Dendritic cell treated with granulocyte-macrophage colony-stimulating factor and Interleukin-4, amounts not matched to agents 40 ng/mL and 50 ng/mL, for 4 days (primary cell): Measurements from ENCODE around the gene DELE1.
"Not testable (repeated sequence)": the region's sequence is repeated elsewhere in the genome, so short reads cannot be mapped to it uniquely, and the experiment has no call there.

ENCODE experiments used
- H3K27ac Mint-ChIP-seq: one replicate; pipeline ENCODE4 v1.8.0; 2022; ENCODE audit warnings: mild to moderate bottlenecking, mixed read lengths
- H3K27me3 Mint-ChIP-seq: one replicate; pipeline ENCODE4 v1.8.0; 2022; ENCODE audit warnings: mild to moderate bottlenecking, mixed read lengths
- H3K36me3 Mint-ChIP-seq: one replicate; pipeline ENCODE4 v1.8.0; 2022; ENCODE audit warnings: low read depth, mixed read lengths
- H3K4me1 Mint-ChIP-seq: one replicate; pipeline ENCODE4 v1.8.0; 2022; ENCODE audit warnings: low read depth, mixed read lengths
- H3K4me3 Mint-ChIP-seq: one replicate; pipeline ENCODE4 v1.8.0; 2022; ENCODE audit warnings: mild to moderate bottlenecking, moderate library complexity, mixed read lengths
- H3K9me3 Mint-ChIP-seq: one replicate; pipeline ENCODE4 v1.8.0; 2022; ENCODE audit warnings: mixed read lengths
- intact Hi-C: fragments of 100-400 bp; cut with micrococcal nuclease; formaldehyde crosslinking; loops from one replicate; pipeline ENCODE4 v1.15.0; 2022

The DELE1 gene

DNA sequence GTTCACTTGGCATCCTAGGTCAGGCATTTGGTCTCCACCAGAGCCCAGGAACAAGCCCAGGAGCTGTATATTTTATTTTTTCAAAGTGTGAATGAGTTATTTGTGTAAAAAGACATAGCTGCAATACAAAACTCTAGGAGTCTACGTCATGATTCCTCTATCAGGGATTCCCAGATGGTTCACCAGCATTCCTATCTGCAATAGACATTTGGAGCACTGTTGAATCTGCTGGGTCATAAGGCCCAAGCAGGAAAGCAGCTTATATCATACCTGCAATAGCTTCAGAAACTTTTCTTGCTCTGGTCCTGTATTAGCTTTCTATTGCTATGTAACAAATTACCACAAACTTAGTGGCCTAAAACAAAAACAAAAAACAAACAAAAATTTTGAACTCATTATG, 16.7 kb upstream of the DELE1 start:
- Mint-ChIP-seq H3K27ac (no peak overlapping the region), H3K27me3 (peaks cover 8% of the 10 kb centered on the region), H3K36me3 (no peaks in the 10 kb centered on the region), H3K9me3 (peaks cover 11% of the 10 kb centered on the region), H3K4me3 (no peak overlapping the region), H3K4me1 (peaks cover 32% of the 10 kb centered on the region)
- intact Hi-C loops = no loop called here

DNA sequence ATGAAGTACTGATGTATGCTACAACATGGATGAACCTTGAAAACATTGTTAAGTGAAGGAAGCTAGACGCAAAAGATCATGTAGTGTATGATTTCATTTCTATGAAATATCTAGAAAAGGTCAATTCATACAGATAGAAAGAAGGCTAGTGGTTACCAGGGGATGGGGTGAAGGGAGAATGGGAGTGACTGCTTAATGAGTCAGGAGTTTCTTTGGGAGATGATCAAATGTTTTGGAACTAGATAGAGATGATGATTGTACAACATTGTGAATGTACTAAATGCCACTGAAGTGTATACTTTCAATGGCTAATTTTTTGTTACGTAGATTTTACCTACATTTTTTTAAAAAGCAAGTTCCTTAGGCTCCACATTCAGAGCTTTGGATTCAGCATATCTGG, 14.9 kb upstream of the DELE1 start:
- no peaks in the 10 kb centered on the region for H3K36me3 Mint-ChIP-seq
- H3K27ac Mint-ChIP-seq = no peak overlapping the region
- H3K4me1 Mint-ChIP-seq = peaks cover 24% of the 10 kb centered on the region
- H3K9me3 Mint-ChIP-seq = peaks cover 11% of the 10 kb centered on the region
- intact Hi-C loops = no loop called here
- H3K27me3 Mint-ChIP-seq = peaks cover 25% of the 10 kb centered on the region
- no peak overlapping the region for H3K4me3 Mint-ChIP-seq

- intact Hi-C loops = no loop called here
- peaks cover 11% of the 10 kb centered on the region for H3K9me3 Mint-ChIP-seq
- H3K4me1 Mint-ChIP-seq = peaks cover 23% of the 10 kb centered on the region
- no peak overlapping the region for H3K4me3 Mint-ChIP-seq
- H3K27me3 Mint-ChIP-seq = peaks cover 25% of the 10 kb centered on the region
- no peaks in the 10 kb centered on the region for H3K36me3 Mint-ChIP-seq
- H3K27ac Mint-ChIP-seq = no peak overlapping the region
These were observed 14.5 kb upstream of the DELE1 start for GRCh38 chr5:141909212-141909611.

DNA sequence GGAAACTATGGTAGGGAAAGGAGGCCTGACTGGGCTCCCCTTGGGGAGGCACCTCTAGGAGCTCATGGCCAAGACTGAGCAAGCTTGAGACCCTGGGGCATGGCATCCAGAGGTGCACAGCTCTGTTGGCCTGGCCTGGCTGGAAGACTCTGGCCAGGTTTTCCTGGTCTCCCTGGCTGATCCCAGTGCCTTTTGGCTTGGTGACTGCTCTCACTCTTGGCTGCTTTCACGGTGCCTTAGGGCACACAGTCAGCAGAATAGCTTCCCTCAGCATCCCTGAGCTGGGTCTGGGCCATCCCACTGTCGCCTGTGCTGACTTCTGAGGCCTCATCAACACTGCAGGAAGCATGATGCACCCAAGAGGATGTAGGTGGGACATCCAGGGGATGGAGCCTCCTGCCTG, 13.4 kb upstream of the DELE1 start:
- intact Hi-C loops = no loop called here
- Mint-ChIP-seq H3K27me3 (peaks cover 29% of the 10 kb centered on the region), H3K36me3 (no peaks in the 10 kb centered on the region), H3K9me3 (peaks cover 11% of the 10 kb centered on the region), H3K27ac (no peak overlapping the region), H3K4me3 (no peak overlapping the region), H3K4me1 (peaks cover 30% of the 10 kb centered on the region)

DNA sequence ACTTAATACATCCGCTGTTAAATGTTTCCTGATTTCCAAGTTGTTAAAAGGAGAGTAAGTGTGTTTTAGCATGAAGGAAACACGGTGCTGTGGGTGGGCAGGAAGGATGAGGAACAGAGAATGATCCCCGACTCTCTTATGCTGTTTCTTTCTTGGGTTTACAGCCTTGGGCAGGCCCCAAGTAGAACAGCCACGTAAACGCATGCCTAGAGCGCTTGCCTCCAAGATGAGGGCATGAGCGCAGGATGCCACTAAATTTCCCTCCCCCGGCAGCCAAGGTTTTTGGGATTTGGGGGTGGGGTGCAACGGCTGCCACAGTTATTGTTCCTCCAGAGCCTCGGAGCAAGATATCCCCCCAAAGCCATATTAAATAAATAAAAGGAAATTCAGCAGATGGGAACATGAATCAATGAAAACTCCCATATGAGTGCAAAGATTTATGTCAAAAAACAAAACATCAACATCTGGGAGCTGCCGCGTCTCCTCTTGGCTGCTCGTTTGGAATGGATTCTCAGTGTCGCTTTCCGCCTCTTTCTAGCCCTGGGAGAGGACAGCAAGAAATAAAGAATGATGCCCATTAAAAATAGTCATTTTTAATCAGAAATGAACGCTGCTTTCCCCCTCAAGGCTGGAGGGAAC, 10.0 kb upstream of the DELE1 start:
- Mint-ChIP-seq H3K9me3 (no peaks in the 10 kb centered on the region), H3K27me3 (peaks cover 36% of the 10 kb centered on the region), H3K36me3 (no peaks in the 10 kb centered on the region), H3K4me1 (peaks cover 46% of the 10 kb centered on the region), H3K27ac (no peak overlapping the region), H3K4me3 (peak overlapping the region; percentile 49)
- intact Hi-C loops = no loop called here

DNA sequence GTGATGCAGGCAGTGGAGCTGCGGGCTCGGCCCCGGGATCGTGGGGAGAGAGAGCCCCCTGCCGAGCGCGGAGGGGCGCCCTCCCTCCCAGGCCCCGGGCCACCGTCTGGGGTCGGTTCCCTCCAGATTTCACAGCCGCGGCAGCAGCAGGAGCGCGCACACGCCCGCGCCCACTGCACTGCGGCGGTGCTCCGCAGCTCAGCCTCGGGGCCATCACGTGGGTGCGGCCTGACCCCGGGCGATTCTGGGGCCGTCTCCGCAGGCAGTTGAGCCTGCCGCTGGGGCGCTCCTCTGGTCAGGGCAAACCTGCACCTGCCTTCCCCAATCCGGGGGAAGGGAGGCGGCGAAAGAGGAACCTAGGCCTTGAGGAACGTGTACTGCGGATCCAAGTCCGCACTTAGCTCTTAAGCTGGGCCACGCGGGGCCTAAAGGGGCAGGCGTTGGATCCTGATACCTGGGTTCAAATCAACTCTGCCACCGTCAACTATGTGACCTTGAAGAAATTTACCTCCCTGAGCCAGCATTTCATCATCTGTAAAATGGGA, 9.4 kb upstream of the DELE1 start:
- no peaks in the 10 kb centered on the region for H3K9me3 Mint-ChIP-seq
- peak overlapping the region; percentile 23 for H3K4me3 Mint-ChIP-seq
- intact Hi-C loops = no loop called here
- peaks cover 51% of the 10 kb centered on the region for H3K4me1 Mint-ChIP-seq
- peaks cover 35% of the 10 kb centered on the region for H3K27me3 Mint-ChIP-seq
- H3K27ac Mint-ChIP-seq = no peak overlapping the region
- no peaks in the 10 kb centered on the region for H3K36me3 Mint-ChIP-seq

GRCh38 chr5:141914797-141915196, 8.9 kb upstream of the DELE1 start:
- Mint-ChIP-seq H3K9me3 (no peaks in the 10 kb centered on the region), H3K27me3 (peaks cover 33% of the 10 kb centered on the region), H3K4me3 (no peak overlapping the region), H3K36me3 (no peaks in the 10 kb centered on the region), H3K4me1 (peaks cover 56% of the 10 kb centered on the region), H3K27ac (peak overlapping the region; percentile 35)
- intact Hi-C loops = no loop called here

GRCh38 chr5:141915881-141916336, 7.8 kb upstream of the DELE1 start:
- Mint-ChIP-seq H3K27me3 (peaks cover 31% of the 10 kb centered on the region), H3K36me3 (no peaks in the 10 kb centered on the region), H3K9me3 (no peaks in the 10 kb centered on the region), H3K27ac (peak overlapping the region; percentile 35), H3K4me1 (peaks cover 61% of the 10 kb centered on the region), H3K4me3 (no peak overlapping the region)
- intact Hi-C loops = no loop called here

DNA sequence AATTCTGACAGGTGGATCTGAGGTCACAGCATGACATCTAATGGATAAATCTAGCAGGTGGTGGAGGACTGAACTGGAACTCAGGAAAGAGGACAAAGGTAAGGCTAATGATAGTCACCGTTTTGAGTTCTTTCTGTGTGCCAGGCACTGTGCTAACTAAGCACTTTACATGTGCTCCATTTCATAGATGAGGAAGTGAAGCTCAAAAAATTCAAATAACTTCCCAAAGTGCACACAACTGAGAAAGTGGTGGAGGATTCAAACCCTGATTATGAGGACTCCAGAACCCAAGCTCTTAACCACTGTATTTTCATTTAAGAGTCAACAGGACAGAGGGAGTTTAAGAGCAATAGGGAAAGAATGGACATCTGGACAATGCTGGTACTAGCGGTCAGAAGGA, 7.1 kb upstream of the DELE1 start:
- H3K27ac Mint-ChIP-seq = peak overlapping the region; percentile 66

DNA sequence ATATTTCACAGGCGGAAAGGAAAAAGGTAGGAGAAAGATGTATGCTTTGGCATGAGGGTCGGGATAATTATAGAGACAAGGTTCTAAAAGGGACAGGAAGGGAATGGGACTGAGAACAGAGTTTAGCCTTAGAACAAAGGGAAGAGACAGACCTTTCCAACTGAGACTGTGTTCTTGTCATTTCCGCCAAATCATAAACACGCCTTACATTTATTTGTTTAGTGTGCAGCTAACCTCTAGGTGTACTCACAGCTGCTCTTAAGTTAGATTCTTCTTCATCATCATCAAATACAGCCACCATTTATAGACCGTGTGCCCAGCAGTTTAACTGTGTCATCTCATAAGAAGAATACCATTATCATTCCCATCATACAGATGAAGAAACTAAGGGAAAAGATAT, 5.9 kb upstream of the DELE1 start:
- Mint-ChIP-seq H3K4me1 (peaks cover 65% of the 10 kb centered on the region), H3K9me3 (no peaks in the 10 kb centered on the region), H3K4me3 (no peak overlapping the region), H3K27me3 (peaks cover 22% of the 10 kb centered on the region), H3K36me3 (no peaks in the 10 kb centered on the region), H3K27ac (no peak overlapping the region)
- intact Hi-C loops = no loop called here

More for the DNA sequence above, 7.1 kb upstream of the DELE1 start:
- intact Hi-C loops = no loop called here
- H3K27me3 Mint-ChIP-seq = peaks cover 31% of the 10 kb centered on the region
- H3K36me3 Mint-ChIP-seq = no peaks in the 10 kb centered on the region
- no peaks in the 10 kb centered on the region for H3K9me3 Mint-ChIP-seq
- H3K4me3 Mint-ChIP-seq = peak overlapping the region; percentile 7
- H3K4me1 Mint-ChIP-seq = peaks cover 65% of the 10 kb centered on the region

DNA sequence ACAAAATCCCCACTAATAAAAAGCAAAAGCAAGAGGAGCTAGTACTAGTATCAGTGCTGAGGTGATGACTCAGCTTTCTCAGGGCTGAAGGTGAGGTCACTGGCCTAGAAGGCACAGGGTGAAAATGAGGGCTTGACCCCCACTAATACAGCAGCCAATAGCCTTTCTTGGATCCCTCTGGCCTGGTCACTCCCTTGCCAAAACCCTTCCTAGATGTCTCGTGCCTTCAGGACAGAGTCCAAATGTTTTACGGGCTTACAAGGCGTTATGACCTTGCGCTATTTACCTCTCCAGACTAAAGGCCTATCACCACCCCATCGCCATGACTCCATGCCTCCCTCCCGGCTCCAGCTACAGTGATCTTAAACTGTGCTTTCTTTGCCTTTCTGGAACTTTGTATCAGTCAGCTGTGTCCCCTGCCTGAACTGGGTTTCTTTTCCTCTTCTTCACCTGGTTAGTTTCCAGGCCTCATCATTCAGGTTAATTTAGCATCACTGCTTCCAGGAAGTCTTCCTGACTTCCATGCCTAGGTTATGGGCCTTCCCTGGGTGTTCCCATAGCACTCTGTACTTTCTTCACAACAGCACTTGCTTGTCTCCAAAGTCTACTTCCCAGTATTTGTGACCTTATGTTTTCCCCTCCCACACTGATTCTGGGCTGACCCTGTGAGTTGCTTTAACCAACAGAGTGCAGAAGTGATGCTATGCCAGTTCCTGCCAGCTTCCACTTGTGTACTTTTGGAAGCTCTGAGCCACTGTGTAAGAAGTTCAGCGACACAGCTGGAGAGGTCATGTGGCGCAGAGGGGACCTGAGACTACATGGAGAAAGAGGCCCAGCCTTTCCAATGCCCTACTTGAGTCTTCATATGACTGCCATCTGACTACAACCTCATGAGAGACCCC, 4.2 kb upstream of the DELE1 start:
- H3K4me1 Mint-ChIP-seq = peaks cover 58% of the 10 kb centered on the region
- no peaks in the 10 kb centered on the region for H3K9me3 Mint-ChIP-seq
- intact Hi-C loops = no loop called here
- H3K4me3 Mint-ChIP-seq = no peak overlapping the region
- peak overlapping the region; percentile 63 for H3K27ac Mint-ChIP-seq
- H3K27me3 Mint-ChIP-seq = peaks cover 12% of the 10 kb centered on the region
- H3K36me3 Mint-ChIP-seq = peaks cover 15% of the 10 kb centered on the region

DNA sequence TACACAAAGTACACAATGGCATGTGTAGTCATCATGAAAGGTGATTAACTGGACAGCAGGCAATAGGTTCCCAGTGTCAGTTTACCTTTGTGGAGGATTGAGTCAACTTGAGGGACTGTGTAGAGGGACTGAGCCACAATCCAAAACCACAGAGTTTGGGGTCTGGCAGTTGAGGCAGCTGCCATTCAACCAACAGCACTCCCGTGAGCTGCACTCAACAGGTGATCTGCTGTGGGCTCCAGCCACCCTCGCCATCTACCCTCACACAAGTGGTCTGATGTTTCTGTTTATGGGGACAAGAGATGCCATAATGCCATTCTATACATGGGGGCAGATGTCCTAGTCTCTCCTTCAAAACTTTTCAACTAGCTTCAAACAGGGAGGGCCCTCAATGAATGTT, 2.9 kb upstream of the DELE1 start:
- Mint-ChIP-seq H3K9me3 (no peaks in the 10 kb centered on the region), H3K27ac (no peak overlapping the region), H3K4me1 (peaks cover 50% of the 10 kb centered on the region), H3K36me3 (peaks cover 25% of the 10 kb centered on the region), H3K4me3 (no peak overlapping the region), H3K27me3 (peaks cover 7% of the 10 kb centered on the region)
- intact Hi-C loops = no loop called here

DNA sequence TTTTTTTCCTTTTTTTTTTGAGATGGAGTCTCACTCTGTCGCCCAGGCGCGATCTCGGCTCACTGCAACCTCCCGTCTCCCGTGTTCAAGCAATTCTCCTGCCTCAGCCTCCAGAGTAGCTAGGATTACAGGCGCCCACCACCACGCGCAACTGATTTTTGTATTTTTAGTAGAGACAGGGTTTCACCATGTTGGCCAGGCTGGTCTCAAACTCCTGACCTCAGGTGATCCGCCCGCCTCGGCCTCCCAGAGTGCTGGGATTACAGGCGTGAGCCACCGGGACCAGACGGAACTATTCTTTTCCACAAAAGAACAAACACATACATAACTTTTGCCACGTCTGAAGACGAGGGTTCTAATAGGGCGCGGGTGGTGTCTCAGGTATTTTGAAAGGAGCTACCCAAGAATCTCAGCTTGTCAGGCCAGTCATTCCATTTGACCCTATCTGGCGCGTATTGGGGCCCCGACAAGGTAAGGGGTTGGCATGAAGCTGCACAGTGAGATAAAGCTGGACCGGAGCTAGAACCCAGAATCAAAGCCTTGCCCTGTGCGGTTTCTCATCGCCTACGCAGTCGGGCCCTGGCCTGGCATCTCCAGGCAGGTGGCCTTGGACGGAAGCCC, 734 bp upstream of the DELE1 start:
- intact Hi-C loops, H3K27me3 Mint-ChIP-seq, H3K9me3 Mint-ChIP-seq: not testable (repeated sequence)
- H3K27ac Mint-ChIP-seq = peak overlapping the region; percentile 96
- H3K4me1 Mint-ChIP-seq = peaks cover 46% of the 10 kb centered on the region
- H3K4me3 Mint-ChIP-seq = peak overlapping the region; percentile 73
- peaks cover 43% of the 10 kb centered on the region for H3K36me3 Mint-ChIP-seq

DNA sequence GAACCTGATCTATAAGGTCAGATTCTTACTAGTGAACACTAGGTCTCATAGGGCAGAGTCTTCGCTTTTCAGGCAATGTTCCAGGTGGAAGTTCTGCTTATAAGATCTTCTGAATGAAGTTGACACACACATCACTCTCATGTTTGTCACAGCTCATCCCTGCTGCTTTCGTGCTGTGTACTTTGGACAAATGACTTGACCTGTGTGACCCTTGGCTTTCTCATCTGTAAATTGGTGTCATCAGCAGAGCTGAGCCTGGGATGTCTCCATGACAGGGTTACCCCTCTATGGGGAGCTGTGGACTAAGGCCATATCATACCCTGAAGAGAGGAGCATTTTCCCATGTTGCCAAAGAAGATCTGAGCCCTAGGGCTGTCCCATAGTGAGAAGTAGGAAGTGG, 2.8 kb downstream of the DELE1 start:
- H3K36me3 Mint-ChIP-seq = peaks cover 78% of the 10 kb centered on the region

More for the DNA sequence above, 2.8 kb downstream of the DELE1 start:
- intact Hi-C loops = no loop called here
- Mint-ChIP-seq H3K4me1 (peaks cover 27% of the 10 kb centered on the region), H3K9me3 (no peaks in the 10 kb centered on the region), H3K4me3 (no peak overlapping the region), H3K27me3 (no peaks in the 10 kb centered on the region), H3K27ac (no peak overlapping the region)
